HUES48 (cell line): ENCODE data around the gene PIAS2.
A peak's percentile ranks its signal among the peaks of the same experiment; 100 is the strongest.
"Not testable (repeated sequence)": the region's sequence is repeated elsewhere in the genome, so short reads cannot be mapped to it uniquely, and the experiment has no call there.

Experiments
- H3K27ac ChIP-seq: one replicate; pipeline ENCODE4 v1.7.0; 2013; ENCODE audit warnings: low read depth, low read length, inconsistent platforms
- H3K27me3 ChIP-seq: 2 replicates; pipeline ENCODE4 v1.6.1; 2013; ENCODE audit warnings: mild to moderate bottlenecking, low read length; ENCODE audit not compliant: control insufficient read depth, insufficient read depth
- H3K36me3 ChIP-seq: 2 replicates; pipeline ENCODE4 v1.6.1; 2013; ENCODE audit warnings: low read length; ENCODE audit not compliant: control insufficient read depth, insufficient read depth
- H3K4me1 ChIP-seq: 2 replicates; pipeline ENCODE4 v1.6.1; 2013; ENCODE audit warnings: mild to moderate bottlenecking, low read length; ENCODE audit not compliant: control insufficient read depth, insufficient read depth
- H3K4me3 ChIP-seq: 2 replicates; pipeline ENCODE4 v1.5.1; 2013; ENCODE audit warnings: mild to moderate bottlenecking, low read depth, low read length
- H3K9ac ChIP-seq: 2 replicates; pipeline ENCODE4 v1.6.1; 2013; ENCODE audit warnings: mild to moderate bottlenecking, low read depth, low read length, moderate library complexity
- H3K9me3 ChIP-seq: 2 replicates; pipeline ENCODE4 v1.6.1; 2013; ENCODE audit warnings: low read length; ENCODE audit not compliant: control insufficient read depth, insufficient read depth

Gene PIAS2

GRCh38 chr18:46867367-46868143 lies 49.8 kb downstream of the PIAS2 start:
- peaks cover 16% of the 10 kb centered on the region for H3K4me1 ChIP-seq
- peak overlapping the region; percentile 20 for H3K27ac ChIP-seq
- 0 out of 2 replicates have a peak overlapping the region, but pooled peaks have one; percentile 14 for H3K4me3 ChIP-seq
- no peak overlapping the region for H3K9ac ChIP-seq
- H3K27me3 ChIP-seq: no peaks in the 10 kb centered on the region
- H3K36me3 ChIP-seq: peaks cover 20% of the 10 kb centered on the region
- H3K9me3 ChIP-seq: peaks cover 26% of the 10 kb centered on the region

DNA sequence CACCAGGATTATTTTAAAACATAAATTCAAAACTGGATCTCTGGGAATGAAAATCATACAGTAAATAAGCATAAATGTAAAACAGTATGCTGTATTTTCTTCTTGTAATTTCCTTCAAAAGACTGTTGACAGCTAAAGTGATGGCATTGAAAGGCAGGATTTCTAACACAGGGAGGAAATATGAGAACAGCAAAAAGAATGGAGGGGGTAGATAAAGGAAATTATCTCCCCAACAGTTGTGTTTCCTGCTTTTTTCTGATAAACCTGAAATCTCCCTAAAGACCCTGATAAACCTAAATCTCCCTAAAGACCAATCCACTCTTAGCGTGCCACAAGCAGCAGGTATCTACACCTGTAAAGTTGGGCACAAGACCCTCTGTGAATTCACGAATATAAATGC lies 50.8 kb downstream of the PIAS2 start:
- no peak overlapping the region for H3K27ac ChIP-seq
- no peak overlapping the region for H3K9ac ChIP-seq
- peaks cover 16% of the 10 kb centered on the region for H3K4me1 ChIP-seq
- peaks cover 22% of the 10 kb centered on the region for H3K36me3 ChIP-seq
- H3K4me3 ChIP-seq: no peak overlapping the region
- peaks cover 26% of the 10 kb centered on the region for H3K9me3 ChIP-seq
- H3K27me3 ChIP-seq: no peaks in the 10 kb centered on the region

GRCh38 chr18:46865245-46865644 lies 52.1 kb downstream of the PIAS2 start:
- not testable (repeated sequence) for H3K27ac ChIP-seq, H3K4me3 ChIP-seq, H3K9ac ChIP-seq, H3K27me3 ChIP-seq
- peaks cover 16% of the 10 kb centered on the region for H3K4me1 ChIP-seq
- H3K36me3 ChIP-seq: peaks cover 25% of the 10 kb centered on the region
- peaks cover 22% of the 10 kb centered on the region for H3K9me3 ChIP-seq

GRCh38 chr18:46859855-46860254 lies 57.5 kb downstream of the PIAS2 start:
- Histone ChIP-seq H3K4me3 (no peak overlapping the region), H3K9me3 (no peaks in the 10 kb centered on the region), H3K27ac (no peak overlapping the region), H3K9ac (no peak overlapping the region), H3K36me3 (peaks cover 25% of the 10 kb centered on the region), H3K4me1 (no peaks in the 10 kb centered on the region), H3K27me3 (no peaks in the 10 kb centered on the region)

DNA sequence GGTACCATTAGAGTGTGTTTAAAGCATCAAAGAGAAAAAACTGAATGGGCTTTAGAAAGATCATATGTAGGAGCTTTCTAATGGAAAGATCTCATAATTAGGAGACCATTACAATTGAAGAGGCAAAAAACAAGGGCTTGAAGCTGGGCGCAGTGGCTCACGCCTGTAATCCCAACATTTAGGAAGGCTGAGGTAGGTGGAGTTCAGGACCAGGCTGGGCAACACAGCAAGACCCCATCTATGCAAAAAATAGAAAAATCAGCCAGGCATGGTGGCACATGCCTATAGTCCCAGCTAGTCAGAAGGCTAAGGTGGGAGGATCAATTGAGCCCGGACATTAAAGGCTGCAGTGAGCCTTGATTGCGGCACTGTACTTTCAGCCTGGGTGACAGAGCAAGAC lies 59.0 kb downstream of the PIAS2 start:
- Histone ChIP-seq H3K9ac (no peak overlapping the region), H3K4me3 (no peak overlapping the region), H3K27me3 (no peaks in the 10 kb centered on the region), H3K36me3 (peaks cover 30% of the 10 kb centered on the region), H3K9me3 (no peaks in the 10 kb centered on the region), H3K27ac (no peak overlapping the region), H3K4me1 (no peaks in the 10 kb centered on the region)

GRCh38 chr18:46856973-46857372 lies 60.3 kb downstream of the PIAS2 start:
- H3K4me1 ChIP-seq: no peaks in the 10 kb centered on the region
- no peaks in the 10 kb centered on the region for H3K27me3 ChIP-seq
- H3K9ac ChIP-seq: no peak overlapping the region

DNA sequence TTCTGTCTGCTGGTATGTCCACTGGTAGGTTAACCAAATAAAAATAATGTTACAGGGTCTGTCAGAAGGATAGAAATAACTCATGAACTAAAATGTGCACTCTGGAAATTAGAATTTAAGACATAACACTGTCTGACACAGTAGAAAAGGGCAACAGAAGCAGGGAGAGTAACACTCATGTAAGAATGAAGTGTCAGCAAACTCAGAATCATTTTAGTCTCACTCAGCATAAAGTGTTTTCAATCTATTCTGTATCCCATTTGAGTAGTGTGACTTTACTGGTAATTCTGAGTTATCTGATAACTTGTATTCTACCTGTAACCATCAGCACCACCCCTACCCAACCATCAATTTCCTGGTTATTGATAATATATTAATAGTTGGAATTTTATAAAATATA lies 68.3 kb downstream of the PIAS2 start:
- no peak overlapping the region for H3K4me3 ChIP-seq
- no peaks in the 10 kb centered on the region for H3K9me3 ChIP-seq
- peaks cover 22% of the 10 kb centered on the region for H3K36me3 ChIP-seq
- no peaks in the 10 kb centered on the region for H3K27me3 ChIP-seq
- no peak overlapping the region for H3K27ac ChIP-seq
- H3K4me1 ChIP-seq: no peaks in the 10 kb centered on the region
- H3K9ac ChIP-seq: no peak overlapping the region

More at GRCh38 chr18:46856973-46857372, 60.3 kb downstream of the PIAS2 start:
- Histone ChIP-seq H3K27ac (no peak overlapping the region), H3K9me3 (no peaks in the 10 kb centered on the region), H3K4me3 (no peak overlapping the region), H3K36me3 (peaks cover 38% of the 10 kb centered on the region)

DNA sequence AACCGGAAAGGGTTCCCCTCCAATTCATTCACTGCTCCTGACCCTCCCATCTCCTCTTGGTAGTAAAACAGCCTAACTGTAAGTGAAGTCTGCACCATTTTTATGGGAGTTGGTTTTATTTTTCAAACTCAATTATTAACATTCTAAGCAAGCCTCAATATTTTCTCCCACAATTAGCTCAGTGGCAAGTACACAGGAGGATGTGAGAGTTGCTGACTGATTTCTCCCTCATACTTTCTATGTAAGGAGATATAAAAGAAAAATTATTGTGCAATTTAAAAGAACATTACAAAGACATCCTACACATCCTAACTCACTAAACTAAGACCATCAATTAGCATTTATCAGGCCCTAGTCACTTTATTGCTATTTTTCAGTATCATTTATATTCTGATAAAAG lies 73.9 kb downstream of the PIAS2 start:
- H3K4me3 ChIP-seq: no peak overlapping the region
- no peak overlapping the region for H3K9ac ChIP-seq
- no peaks in the 10 kb centered on the region for H3K27me3 ChIP-seq
- no peaks in the 10 kb centered on the region for H3K4me1 ChIP-seq
- H3K27ac ChIP-seq: no peak overlapping the region
- no peaks in the 10 kb centered on the region for H3K9me3 ChIP-seq
- H3K36me3 ChIP-seq: peaks cover 25% of the 10 kb centered on the region; the same call in 1 of the 2 replicates

DNA sequence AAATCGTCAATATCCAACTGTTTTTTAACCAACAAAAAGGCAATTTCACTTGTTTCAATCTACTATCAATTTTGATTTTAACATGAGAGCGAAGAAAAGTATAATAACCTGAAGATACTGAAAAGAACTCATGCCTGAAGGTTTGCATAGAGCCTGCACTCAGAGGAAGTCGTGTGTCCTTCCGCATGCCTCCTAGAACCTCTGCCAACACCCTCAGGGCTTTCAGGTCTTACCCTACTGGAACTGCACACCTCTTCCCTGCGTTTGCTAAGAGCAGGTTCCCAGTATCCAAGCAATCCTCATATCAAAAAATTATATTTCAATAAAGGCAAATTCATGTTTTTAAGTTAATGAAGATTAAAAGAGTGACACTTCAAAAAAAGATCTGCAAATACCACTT lies 74.7 kb downstream of the PIAS2 start:
- Histone ChIP-seq H3K36me3 (peaks cover 29% of the 10 kb centered on the region; the same call in 1 of the 2 replicates), H3K27ac (no peak overlapping the region), H3K9me3 (no peaks in the 10 kb centered on the region), H3K27me3 (no peaks in the 10 kb centered on the region), H3K4me3 (no peak overlapping the region), H3K4me1 (no peaks in the 10 kb centered on the region), H3K9ac (no peak overlapping the region)

DNA sequence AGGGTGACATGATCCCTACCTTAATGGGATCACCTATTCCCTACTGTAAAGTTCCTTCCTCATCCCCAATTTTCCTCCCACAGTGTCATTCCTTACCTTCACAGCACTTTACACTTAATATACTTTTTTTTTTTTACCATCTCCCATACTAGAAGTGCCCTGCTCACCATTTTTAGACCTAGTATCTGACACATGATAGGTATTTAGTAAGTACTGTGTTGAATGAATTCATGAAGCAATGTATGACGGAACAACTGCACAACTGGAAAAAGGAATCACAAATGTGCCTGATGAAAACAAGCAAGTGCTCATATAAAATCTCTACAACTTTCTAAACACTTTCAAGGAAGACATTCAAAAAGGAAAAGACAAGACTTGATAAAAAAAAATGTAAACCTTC lies 83.4 kb downstream of the PIAS2 start:
- Histone ChIP-seq H3K27me3 (no peaks in the 10 kb centered on the region), H3K9ac (no peak overlapping the region), H3K36me3 (peaks cover 43% of the 10 kb centered on the region), H3K4me1 (no peaks in the 10 kb centered on the region), H3K4me3 (no peak overlapping the region), H3K27ac (no peak overlapping the region), H3K9me3 (no peaks in the 10 kb centered on the region)

DNA sequence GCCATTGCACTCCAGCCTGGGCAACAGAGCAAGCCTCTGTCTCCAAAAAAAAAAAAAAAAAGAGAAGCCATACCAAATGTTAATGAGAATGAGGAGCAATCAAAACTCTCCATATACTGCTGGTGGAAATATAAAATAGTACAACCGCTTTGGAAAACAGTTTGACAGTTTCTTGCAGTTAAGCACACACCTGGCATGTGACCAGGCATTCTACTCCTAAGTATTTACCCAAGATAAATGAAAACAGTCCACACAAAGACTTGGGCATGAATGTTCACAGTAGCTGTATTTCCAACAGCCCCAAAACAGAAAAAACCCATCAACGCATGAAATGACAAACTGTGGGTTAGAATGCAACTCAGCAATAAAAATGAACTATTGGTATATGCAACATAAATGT lies 84.5 kb downstream of the PIAS2 start:
- Histone ChIP-seq H3K27me3 (no peaks in the 10 kb centered on the region), H3K36me3 (peaks cover 52% of the 10 kb centered on the region), H3K4me3 (no peak overlapping the region), H3K4me1 (no peaks in the 10 kb centered on the region), H3K9ac (no peak overlapping the region), H3K27ac (no peak overlapping the region), H3K9me3 (no peaks in the 10 kb centered on the region)
